ENCODE measurements around the gene METTL18.

The METTL18 gene

DNA sequence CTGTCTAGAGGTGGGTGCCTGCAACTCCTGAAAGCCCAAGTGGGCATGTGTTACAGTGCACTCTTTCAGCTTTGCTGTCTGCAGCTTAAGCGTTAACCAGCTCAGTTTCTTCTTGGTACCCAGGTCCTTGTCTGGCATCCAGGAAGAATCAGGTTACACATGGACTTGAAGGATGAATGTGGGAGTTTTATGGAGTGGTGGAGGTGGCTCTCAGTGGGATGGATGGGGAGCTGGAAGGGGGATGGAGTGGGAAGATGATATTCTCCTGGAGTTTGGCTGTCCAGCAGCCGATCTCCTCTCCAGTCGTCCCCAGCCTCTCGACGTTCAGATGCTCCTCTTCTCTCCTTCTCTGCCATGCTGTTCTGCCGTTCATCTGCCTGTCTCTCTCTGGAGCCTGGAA, 9.4 kb downstream of the METTL18 start:
- DNase-seq (ENCODE audit: low read depth): no peak

- DNase-seq (ENCODE audit: low read depth): no peak
Observed at GRCh38 chr1:169784102-169784501, 10.6 kb downstream of the METTL18 start.

GRCh38 chr1:169782596-169782995, 12.1 kb downstream of the METTL18 start:
- DNase-seq (ENCODE audit: low read depth): no peak

GRCh38 chr1:169779970-169780369, 14.7 kb downstream of the METTL18 start:
- no peak for DNase-seq (ENCODE audit: low read depth)

- no peak for DNase-seq (ENCODE audit: low read depth)
Observed at GRCh38 chr1:169779150-169779549, 15.6 kb downstream of the METTL18 start.

DNA sequence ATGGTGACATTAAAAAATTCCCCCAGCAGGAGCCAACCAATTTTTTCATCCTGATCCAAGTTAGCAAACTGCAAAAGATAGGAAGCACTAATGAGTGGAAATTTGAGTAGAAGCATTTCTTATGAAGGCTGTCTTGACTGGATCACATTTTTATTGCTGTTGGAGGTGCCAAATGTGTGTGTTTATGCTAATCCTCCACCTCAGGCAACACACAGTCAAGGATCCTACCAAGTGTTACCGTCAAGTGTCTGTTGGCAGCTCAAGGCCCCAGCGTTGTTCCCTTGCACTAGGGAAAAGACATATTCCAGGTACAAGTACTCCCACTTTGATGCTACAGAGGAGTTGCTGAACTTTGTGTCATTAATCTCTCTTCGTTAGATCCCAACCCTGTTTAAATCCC, 18.3 kb downstream of the METTL18 start:
- DNase-seq (ENCODE audit: low read depth): no peak

DNA sequence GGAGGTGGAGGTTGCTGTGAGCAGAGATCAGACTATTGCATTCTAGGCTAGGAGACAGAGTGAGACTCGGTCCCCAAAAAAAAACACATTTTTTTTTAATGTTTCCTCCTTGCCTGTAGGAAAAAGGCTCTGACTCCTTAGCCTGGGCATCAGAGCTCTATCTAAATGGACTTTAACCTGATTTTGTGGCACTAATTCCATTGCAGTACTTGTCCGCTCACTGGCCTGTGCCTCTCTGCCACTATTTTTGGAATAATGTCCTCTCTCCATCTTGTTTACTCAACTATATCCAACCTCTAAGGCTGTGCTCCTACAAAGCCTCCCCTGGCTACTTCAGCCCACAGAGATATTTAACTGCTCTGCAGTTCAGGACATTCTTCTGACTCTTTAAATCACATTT, 26.5 kb downstream of the METTL18 start:
- DNase-seq (ENCODE audit: low read depth): no peak

GRCh38 chr1:169765580-169766331, 29.0 kb downstream of the METTL18 start:
- no peak for DNase-seq (ENCODE audit: low read depth)

DNA sequence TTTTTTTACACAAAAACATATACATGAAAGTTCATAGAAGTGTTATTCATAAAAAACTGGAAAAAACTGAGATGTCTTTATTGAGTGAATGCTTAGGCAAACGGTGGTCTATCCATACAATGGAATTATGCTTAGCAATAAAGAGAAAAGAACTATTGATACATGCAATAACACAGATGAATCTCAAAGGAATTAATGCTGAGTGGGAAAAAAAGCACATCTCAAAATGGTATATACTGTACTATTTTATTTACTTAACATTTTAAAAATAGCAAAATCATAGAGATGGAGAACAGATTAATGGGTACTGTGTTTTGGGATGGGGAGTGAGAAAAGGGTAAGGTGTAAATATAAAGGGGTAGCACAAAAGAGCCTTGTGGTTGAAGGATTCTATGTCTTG, 29.8 kb downstream of the METTL18 start:
- no peak for DNase-seq (ENCODE audit: low read depth)

GRCh38 chr1:169762699-169763098, 32.0 kb downstream of the METTL18 start:
- no peak for DNase-seq (ENCODE audit: low read depth)

DNA sequence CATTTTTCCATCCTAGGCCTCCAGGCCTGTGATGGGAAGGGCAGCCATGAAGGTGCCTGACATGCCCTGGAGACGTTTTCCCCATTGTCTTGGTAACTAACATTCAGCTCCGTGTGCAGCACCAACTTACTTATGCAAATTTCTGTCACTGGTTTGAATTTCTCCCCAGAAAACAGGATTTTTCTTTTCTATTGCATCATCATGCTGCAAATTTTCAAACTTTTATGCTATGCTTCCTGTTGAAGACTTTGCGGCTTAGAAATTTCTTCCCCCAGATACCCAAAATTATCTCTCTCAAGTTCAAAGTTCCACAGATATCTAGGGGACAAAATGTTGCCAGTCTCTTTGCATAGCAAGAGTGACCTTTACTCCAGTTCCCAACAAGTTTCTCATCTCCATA, 35.7 kb downstream of the METTL18 start:
- DNase-seq (ENCODE audit: low read depth): no peak

GRCh38 chr1:169753549-169753948, 41.2 kb downstream of the METTL18 start:
- no peak for DNase-seq (ENCODE audit: low read depth)

GRCh38 chr1:169750041-169750440, 44.7 kb downstream of the METTL18 start:
- DNase-seq (ENCODE audit: low read depth): no peak

DNA sequence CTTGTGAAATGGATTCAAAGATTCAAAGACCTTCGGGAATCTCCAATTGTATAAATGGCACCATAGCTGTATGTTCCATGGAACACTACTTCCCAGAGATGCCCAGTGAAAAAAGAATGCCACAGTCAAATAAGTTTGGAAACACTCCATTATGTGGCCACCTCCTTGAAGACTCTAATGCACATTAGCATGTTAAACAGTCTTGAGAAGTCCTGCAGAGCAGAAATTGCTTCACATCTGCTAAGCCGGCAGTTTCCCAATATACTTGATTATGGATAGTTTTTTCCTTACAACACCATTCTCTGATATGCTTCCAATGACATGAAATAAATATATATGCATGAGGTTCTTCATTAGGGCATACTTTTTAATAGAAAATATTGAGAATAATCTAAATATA, 48.2 kb downstream of the METTL18 start:
- DNase-seq (ENCODE audit: low read depth): no peak

DNA sequence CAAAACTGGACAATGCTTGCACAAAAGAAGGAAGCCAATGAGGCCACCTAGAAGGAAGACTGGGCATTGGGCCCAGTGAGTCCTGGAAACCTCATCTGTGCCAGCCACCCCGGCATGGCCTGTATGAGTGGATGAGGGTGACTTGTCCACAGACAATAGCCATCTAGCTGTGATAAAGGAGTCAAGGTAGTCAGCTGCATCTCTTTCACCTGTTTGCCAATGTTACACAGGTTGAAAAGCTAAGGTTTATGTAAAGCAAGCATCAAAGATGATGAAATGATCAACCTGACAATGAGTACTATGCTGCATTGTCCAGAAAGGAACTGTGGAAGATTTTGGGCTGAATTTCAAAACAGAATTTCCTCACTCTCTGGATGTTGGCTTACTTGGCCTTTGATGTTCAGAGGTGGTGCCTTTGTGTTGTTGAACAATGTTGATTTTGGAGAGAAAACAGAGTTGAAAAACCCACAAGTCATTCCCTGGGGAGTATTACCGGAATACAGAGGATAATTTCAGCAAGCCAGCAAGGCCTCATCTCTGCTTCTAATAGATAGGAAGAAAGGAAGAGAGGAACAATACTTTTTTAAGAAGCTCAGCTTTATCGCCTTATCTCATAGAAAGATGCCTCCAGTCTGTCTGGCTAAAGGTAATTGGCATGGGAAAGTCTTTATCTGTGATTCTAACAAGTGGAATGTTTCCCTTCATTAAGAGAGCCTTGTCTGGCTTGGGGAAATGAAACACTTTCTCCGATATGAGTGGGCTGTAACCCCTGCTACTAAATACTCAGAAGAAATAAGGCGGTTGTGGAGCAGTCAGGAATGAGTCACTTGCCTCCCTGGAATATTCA, 49.5 kb downstream of the METTL18 start:
- no peak for DNase-seq (ENCODE audit: low read depth)
